Measurements from ENCODE around the gene TMEM91. TPM values are rescaled to one million over a fixed set of nuclear protein-coding genes. Genes with fewer than 3 reads are reported as not detected.

Gene TMEM91
- total and polyA plus RNA-seq, 9 of the 15 experiments (the other 6 are each of a cell fraction or from before 2014, with no cell fraction given) = 1.2 to 5.2 (median 2.7) TPM

DNA sequence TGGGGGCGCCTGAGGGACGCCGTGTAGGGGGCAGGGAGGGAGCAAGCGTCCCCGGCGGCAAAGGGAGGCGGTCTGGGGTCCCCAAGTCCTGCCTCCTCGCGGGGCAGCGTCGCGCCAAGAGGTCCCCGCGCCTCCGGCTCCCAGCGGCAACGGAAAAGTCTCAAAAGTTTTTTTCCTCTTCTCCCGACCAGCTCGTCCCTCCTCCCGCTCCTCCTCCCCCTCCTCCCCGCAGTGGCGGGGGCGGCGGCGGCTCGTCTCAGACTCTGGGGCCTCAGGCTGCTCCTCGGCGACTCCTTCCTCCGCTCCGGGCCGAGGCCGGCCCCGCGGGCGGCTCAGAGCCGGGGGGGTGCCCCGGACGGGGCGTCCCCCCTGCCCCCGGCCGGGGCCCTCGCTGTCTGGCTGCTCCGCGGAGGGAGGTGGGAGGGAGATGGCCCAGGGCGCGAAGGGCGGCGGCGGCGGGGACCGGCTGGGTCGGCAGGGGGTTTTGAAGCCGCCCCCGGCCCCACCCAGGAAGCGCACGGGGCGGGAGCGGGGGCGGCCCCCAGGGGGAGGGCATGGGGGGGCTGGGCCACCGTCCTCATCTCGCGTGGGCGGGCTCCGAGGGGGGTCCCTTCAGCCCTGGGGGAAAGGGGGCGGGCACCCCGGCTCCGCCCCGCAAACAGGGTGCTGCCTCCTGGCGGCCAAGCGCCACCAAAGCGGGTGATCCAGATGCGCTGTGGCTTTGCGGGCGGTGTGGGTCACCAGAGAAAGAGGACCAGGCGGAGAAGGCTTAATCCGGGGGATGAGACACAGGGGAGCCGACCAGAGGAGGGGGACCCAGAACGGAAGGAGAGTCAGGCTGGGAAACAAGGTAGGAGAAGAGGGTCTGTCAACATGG is 22.6 kb upstream of the TMEM91 start, which contains the start of gene TGFB1 (continued):
- TF ChIP-seq TCF7 (IDR thresholded peaks at IDR 0.05; ENCODE audit: borderline replicate concordance) = no peak
- TF ChIP-seq ZNF707 (CRISPR knock-in tag; conservative IDR thresholded peaks at IDR 0.05) = no peak
- no peak for TF ChIP-seq TAF9B (IDR thresholded peaks at IDR 0.05; ENCODE audit: partially characterized antibody)
- TF ChIP-seq ZNF696 (CRISPR knock-in tag; conservative IDR thresholded peaks at IDR 0.05) = no peak
- TF ChIP-seq RBBP5 (IDR thresholded peaks at IDR 0.05; ENCODE audit: borderline replicate concordance, insufficient read depth, low read length, poor library complexity, severe bottlenecking) = no peak
- TF ChIP-seq ZNF165 (CRISPR knock-in tag; IDR thresholded peaks at IDR 0.05; ENCODE audit: borderline replicate concordance) = no peak
- peak; percentile 57 for TF ChIP-seq TAF1 (IDR thresholded peaks at IDR 0.05; ENCODE audit: control insufficient read depth, extremely low read depth, insufficient read depth, low read length, severe bottlenecking)
- no peak; the same call in none of the 2 replicates for TF ChIP-seq GABPB1 (CRISPR knock-in tag; IDR thresholded peaks at IDR 0.05)
- no peak for TF ChIP-seq MAFK (IDR thresholded peaks at IDR 0.05; ENCODE audit: low read length)
- TF ChIP-seq TAF15 (IDR thresholded peaks at IDR 0.05; ENCODE audit: low read depth, low read length) = no peak
- TF ChIP-seq, protein P1, sequence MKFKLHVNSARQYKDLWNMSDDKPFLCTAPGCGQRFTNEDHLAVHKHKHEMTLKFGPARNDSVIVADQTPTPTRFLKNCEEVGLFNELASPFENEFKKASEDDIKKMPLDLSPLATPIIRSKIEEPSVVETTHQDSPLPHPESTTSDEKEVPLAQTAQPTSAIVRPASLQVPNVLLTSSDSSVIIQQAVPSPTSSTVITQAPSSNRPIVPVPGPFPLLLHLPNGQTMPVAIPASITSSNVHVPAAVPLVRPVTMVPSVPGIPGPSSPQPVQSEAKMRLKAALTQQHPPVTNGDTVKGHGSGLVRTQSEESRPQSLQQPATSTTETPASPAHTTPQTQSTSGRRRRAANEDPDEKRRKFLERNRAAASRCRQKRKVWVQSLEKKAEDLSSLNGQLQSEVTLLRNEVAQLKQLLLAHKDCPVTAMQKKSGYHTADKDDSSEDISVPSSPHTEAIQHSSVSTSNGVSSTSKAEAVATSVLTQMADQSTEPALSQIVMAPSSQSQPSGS (CRISPR knock-in tag; IDR thresholded peaks at IDR 0.05) = no peak
- TF ChIP-seq, protein P2, sequence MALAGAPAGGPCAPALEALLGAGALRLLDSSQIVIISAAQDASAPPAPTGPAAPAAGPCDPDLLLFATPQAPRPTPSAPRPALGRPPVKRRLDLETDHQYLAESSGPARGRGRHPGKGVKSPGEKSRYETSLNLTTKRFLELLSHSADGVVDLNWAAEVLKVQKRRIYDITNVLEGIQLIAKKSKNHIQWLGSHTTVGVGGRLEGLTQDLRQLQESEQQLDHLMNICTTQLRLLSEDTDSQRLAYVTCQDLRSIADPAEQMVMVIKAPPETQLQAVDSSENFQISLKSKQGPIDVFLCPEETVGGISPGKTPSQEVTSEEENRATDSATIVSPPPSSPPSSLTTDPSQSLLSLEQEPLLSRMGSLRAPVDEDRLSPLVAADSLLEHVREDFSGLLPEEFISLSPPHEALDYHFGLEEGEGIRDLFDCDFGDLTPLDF (CRISPR knock-in tag; IDR thresholded peaks at IDR 0.05) = no peak; the same call in 1 of the 2 replicates
- TF ChIP-seq, protein P3, sequence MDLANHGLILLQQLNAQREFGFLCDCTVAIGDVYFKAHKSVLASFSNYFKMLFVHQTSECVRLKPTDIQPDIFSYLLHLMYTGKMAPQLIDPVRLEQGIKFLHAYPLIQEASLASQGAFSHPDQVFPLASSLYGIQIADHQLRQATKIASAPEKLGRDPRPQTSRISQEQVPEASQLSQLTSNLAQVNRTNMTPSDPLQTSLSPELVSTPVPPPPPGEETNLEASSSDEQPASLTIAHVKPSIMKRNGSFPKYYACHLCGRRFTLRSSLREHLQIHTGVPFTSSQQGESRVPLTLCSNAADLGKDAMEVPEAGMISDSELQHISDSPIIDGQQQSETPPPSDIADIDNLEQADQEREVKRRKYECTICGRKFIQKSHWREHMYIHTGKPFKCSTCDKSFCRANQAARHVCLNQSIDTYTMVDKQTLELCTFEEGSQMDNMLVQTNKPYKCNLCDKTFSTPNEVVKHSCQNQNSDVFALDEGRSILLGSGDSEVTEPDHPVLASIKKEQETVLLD (IDR thresholded peaks at IDR 0.05) = no peak
- TF ChIP-seq, protein P4, sequence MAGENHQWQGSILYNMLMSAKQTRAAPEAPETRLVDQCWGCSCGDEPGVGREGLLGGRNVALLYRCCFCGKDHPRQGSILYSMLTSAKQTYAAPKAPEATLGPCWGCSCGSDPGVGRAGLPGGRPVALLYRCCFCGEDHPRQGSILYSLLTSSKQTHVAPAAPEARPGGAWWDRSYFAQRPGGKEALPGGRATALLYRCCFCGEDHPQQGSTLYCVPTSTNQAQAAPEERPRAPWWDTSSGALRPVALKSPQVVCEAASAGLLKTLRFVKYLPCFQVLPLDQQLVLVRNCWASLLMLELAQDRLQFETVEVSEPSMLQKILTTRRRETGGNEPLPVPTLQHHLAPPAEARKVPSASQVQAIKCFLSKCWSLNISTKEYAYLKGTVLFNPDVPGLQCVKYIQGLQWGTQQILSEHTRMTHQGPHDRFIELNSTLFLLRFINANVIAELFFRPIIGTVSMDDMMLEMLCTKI (IDR thresholded peaks at IDR 0.05; ENCODE audit: partially characterized antibody) = no peak
- no peak for TF ChIP-seq ARHGAP35 (IDR thresholded peaks at IDR 0.05; ENCODE audit: partially characterized antibody)
- TF ChIP-seq BRD4 (IDR thresholded peaks at IDR 0.05) = no peak
- peak; percentile 93 for TF ChIP-seq MCM2 (IDR thresholded peaks at IDR 0.05; ENCODE audit: low read depth)
- TF ChIP-seq DNMT1 (IDR thresholded peaks at IDR 0.05) = no peak
- no peak for TF ChIP-seq NCOA1 (IDR thresholded peaks at IDR 0.05; ENCODE audit: low read depth)
- TF ChIP-seq ZNF408 (CRISPR knock-in tag; IDR thresholded peaks at IDR 0.05; ENCODE audit: low read depth) = no peak

Data from K562 (cell line).